Parathyroid adenoma (tissue), 2 donors: ENCODE results near the gene CRYBB3.
"Not testable (repeated sequence)": the region's sequence is repeated elsewhere in the genome, so short reads cannot be mapped to it uniquely, and the experiment has no call there.

Source experiments
- H2AFZ ChIP-seq: fragments of 300-600 bp; sonication (generic); one replicate; pipeline ENCODE4 v1.7.0; 2017; ENCODE audit warnings: antibody characterized with exemption, mild to moderate bottlenecking
- H3K27ac ChIP-seq: fragments of 300-600 bp; sonication (generic); one replicate; pipeline ENCODE4 v1.7.0; 2017
- H3K27me3 ChIP-seq: fragments of 300-600 bp; sonication (generic); one replicate; pipeline ENCODE4 v1.7.0; 2017; ENCODE audit warnings: low read length; ENCODE audit not compliant: control insufficient read depth, insufficient read depth
- H3K36me3 ChIP-seq: fragments of 300-600 bp; sonication (generic); one replicate; pipeline ENCODE4 v1.7.0; 2017; ENCODE audit warnings: low read length; ENCODE audit not compliant: control insufficient read depth, insufficient read depth
- H3K4me1 ChIP-seq: fragments of 300-600 bp; sonication (generic); one replicate; pipeline ENCODE4 v1.7.0; 2017; ENCODE audit warnings: control low read depth
- H3K4me2 ChIP-seq: fragments of 300-600 bp; sonication (generic); one replicate; pipeline ENCODE4 v1.7.0; 2017; ENCODE audit warnings: low read length
- H3K4me3 ChIP-seq: fragments of 300-600 bp; sonication (generic); one replicate; pipeline ENCODE4 v1.7.0; 2017; ENCODE audit warnings: low read depth, low read length
- H3K79me2 ChIP-seq: fragments of 300-600 bp; sonication (generic); one replicate; pipeline ENCODE4 v1.7.0; 2017; ENCODE audit warnings: control low read depth
- H3K9ac ChIP-seq: fragments of 300-600 bp; sonication (generic); one replicate; pipeline ENCODE4 v1.7.0; 2017; ENCODE audit warnings: mild to moderate bottlenecking
- H3K9me3 ChIP-seq: fragments of 300-600 bp; sonication (generic); one replicate; pipeline ENCODE4 v1.7.0; 2017; ENCODE audit warnings: low read length; ENCODE audit not compliant: control insufficient read depth
- TF ChIP-seq, protein P1 (sequence below): fragments of 300-600 bp; sonication (generic); IDR thresholded peaks from one replicate; pipeline ENCODE4 v1.7.0; 2017; ENCODE audit warnings: antibody characterized with exemption, mild to moderate bottlenecking
- donor health status: primary hyperparathyroidism.

CRYBB3 gene

DNA sequence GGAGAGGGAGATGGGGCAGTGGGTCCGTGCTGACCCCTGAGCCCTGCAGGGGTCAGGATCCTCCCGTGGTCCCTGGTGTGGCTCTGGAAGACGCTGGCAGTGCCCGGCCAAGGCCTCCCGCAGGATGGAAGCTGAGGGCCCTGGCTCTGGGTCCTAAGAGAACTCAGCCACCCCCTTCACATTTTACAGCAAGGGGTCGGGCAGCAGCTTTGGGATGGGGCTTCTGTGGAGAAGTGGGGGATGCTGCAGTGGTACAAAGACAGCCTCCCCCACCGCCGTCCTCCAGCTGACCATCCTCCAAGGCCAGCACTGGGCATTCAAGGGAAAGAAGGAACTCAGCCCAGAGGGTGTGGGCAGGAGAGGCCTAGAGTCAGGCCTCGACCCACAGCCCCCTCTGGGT is 21.8 kb upstream of the CRYBB3 start:
- Histone ChIP-seq H3K4me2 (no peak overlapping the region), H3K79me2 (no peaks in the 10 kb centered on the region), H3K9ac (no peak overlapping the region), H2AFZ (no peak overlapping the region), H3K9me3 (no peaks in the 10 kb centered on the region), H3K36me3 (no peaks in the 10 kb centered on the region), H3K27ac (no peak overlapping the region), H3K4me1 (no peaks in the 10 kb centered on the region), H3K4me3 (no peak overlapping the region), H3K27me3 (no peaks in the 10 kb centered on the region)
- TF ChIP-seq, protein P1, sequence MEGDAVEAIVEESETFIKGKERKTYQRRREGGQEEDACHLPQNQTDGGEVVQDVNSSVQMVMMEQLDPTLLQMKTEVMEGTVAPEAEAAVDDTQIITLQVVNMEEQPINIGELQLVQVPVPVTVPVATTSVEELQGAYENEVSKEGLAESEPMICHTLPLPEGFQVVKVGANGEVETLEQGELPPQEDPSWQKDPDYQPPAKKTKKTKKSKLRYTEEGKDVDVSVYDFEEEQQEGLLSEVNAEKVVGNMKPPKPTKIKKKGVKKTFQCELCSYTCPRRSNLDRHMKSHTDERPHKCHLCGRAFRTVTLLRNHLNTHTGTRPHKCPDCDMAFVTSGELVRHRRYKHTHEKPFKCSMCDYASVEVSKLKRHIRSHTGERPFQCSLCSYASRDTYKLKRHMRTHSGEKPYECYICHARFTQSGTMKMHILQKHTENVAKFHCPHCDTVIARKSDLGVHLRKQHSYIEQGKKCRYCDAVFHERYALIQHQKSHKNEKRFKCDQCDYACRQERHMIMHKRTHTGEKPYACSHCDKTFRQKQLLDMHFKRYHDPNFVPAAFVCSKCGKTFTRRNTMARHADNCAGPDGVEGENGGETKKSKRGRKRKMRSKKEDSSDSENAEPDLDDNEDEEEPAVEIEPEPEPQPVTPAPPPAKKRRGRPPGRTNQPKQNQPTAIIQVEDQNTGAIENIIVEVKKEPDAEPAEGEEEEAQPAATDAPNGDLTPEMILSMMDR = no peak

DNA sequence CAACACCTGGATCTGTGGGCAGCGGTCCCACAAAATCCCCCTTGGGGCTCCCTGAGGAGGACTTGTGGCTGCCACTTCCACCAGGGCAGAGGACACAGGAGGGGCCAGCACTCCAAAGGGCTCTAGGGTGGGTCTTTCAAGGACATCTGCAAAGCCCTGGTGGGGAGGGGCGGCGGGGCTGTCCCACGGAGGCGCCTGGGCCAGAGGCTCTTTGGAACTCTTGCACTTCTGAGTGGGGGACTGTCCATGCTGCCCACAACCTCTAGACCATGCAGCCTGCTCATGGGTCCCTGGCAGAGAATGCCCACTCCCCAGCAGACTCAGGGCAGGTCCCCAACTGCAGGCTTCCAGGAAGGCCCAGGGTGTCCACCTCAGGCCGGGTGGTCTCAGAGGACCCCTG is 21.3 kb upstream of the CRYBB3 start:
- not testable (repeated sequence) for H3K36me3 ChIP-seq

DNA sequence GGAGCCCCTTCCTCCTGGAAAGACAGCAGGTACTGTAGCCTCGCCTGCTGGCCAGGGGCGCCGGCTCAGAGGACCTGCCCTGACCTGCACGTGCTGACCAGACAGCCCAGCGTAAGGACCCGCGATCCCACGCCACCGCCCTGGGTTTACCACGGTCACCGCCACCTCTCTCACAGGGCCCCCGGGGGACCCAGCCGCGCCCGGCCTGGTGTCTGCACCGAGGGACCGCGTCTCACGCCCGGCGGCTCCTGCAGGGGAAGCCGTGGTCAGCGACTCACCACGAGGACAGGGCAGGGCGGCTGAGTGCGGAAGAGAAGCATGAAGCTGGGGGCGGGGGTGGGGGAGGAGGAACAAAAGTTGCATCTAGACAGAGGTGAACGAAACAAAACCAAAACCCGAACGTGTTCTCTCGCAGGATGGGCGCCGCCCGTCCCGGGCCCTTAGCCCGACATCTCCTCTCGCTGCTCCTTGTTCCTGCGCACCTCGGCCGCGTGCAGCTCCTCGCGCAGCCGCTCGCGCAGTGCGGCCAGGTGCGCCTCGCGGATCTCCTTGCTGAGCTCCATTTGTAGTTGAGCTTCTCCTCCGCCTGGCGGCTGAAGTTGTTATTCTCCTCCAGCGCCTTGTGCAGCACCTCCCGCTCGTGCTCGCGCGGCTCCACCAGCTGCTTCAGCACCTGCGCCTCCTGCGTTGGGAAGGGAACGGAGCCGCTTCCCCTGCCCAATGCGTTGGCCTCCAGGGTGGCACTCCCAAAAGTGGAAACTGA is 20.6 kb upstream of the CRYBB3 start:
- H3K4me2 ChIP-seq, H3K27me3 ChIP-seq, H2AFZ ChIP-seq, H3K36me3 ChIP-seq, H3K27ac ChIP-seq, H3K4me1 ChIP-seq, H3K9me3 ChIP-seq, H3K79me2 ChIP-seq, H3K9ac ChIP-seq, H3K4me3 ChIP-seq: not testable (repeated sequence)

More for the DNA sequence above, 21.3 kb upstream of the CRYBB3 start:
- not testable (repeated sequence) for H3K9ac ChIP-seq, H3K4me2 ChIP-seq, H3K4me1 ChIP-seq, H3K9me3 ChIP-seq, H3K27me3 ChIP-seq, H3K4me3 ChIP-seq, H3K27ac ChIP-seq, H3K79me2 ChIP-seq, H2AFZ ChIP-seq

DNA sequence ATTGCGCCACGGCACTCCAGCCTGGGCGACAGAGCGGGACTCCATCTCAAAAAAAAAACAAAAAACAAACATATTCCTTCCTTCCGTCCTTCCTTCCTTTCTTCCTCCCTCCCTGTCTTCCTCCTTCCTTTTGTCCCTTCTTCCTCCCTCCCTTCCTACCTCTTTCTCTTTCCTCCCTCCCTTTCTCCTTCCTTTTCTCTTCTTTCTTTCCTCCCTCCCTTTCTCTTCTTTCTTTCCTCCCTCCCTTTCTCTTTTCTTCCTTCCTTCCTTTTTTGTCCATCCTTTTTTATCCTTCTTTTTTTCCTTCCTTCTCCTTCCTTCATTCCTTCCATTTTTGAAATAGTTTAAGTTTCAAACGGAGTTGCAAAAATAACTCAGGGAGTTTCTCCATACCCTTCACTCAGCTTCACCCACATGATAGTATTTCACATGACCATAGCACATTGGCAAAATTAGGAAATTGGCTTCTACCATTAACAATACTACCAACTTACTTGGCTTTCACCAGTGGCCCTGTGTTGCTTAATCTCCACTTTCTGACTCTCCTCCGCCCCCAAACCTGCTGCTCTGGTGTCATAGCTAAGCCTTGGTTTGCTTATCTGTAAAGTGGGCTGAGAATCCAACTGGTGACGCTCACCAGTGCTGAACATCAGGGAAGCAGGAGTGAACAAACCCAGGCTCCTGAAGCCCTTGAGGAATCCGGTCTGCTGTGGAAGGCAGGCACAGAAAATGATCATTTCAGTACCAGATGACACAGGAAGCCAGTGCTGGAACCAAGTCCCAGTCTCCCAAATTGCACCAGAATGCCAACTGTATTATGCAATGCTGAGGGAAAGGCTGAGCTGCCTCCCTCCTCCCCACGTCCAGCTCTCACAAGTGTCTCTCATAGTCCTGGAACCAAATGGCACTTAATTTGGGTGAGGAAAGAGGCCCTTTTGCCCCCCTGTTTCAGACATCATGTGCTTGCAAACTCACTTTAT is 17.2 kb upstream of the CRYBB3 start:
- Histone ChIP-seq H3K4me3 (no peak overlapping the region), H3K27me3 (no peaks in the 10 kb centered on the region), H3K4me1 (no peaks in the 10 kb centered on the region), H3K79me2 (no peaks in the 10 kb centered on the region), H3K9me3 (no peaks in the 10 kb centered on the region), H3K9ac (no peak overlapping the region), H3K27ac (no peak overlapping the region), H2AFZ (no peak overlapping the region), H3K4me2 (no peak overlapping the region), H3K36me3 (no peaks in the 10 kb centered on the region)
- TF ChIP-seq, protein P1 = no peak

DNA sequence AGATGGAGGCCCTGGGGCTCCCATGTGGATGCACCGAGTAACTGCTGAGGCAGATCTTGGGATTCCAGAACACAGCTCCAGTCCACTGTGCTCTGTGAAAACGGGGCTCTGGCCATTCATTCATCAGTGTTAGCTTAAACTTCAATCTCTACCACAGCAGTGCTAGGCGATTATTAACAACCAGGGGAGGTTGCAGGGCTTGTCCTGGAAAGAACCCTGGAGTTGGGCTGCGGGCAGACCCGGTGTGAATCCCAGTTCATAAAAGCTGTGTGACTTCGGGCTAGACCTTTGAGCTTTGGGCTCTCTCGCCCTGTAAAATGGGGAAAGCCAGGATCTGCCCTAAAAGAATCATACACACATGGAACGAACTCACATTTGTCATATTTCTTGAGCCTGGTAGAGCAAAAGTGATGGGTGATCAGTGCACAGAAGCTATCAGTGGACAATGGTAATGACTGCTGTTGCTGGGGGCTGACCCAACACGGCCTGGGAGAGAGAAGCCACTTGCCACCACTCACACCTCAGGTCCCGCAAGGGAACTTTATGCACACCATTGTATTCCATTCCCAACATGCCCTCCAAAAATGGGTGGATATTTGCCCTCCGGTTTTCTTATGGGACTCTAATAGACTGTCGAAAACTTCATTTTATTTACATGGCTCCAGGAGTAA is 15.6 kb upstream of the CRYBB3 start:
- no peak overlapping the region for H3K4me2 ChIP-seq
- no peaks in the 10 kb centered on the region for H3K79me2 ChIP-seq
- H3K27me3 ChIP-seq = no peaks in the 10 kb centered on the region
- TF ChIP-seq, protein P1 = no peak
- H3K27ac ChIP-seq = no peak overlapping the region
- no peaks in the 10 kb centered on the region for H3K36me3 ChIP-seq
- H3K9ac ChIP-seq = no peak overlapping the region
- no peak overlapping the region for H3K4me3 ChIP-seq
- no peaks in the 10 kb centered on the region for H3K4me1 ChIP-seq
- no peak overlapping the region for H2AFZ ChIP-seq
- H3K9me3 ChIP-seq = no peaks in the 10 kb centered on the region
